IMR-90 (cell line): Measurements from ENCODE around the gene MAP2K5. TPM values are rescaled to one million over a fixed set of nuclear protein-coding genes. Genes with fewer than 3 reads are reported as not detected.

ENCODE experiments used
- ATAC-seq: fragments of 200-7000 bp; cut with Tn5 transposase; 2 replicates; pipeline ENCODE4 v1.9.1; 2020; ENCODE audit warnings: low read depth, mild to moderate bottlenecking, moderate library complexity
- BruUV-seq: library from RNA; stranded (reverse); fragments of 400-500 nt; replicated peaks from 2 replicates; lab custom pipeline; 2021; lab: Mats Ljungman, UMichigan
- CTCF ChIA-PET: fragments of 300-600 bp; formaldehyde crosslinking; extraction: SDS; loops from one replicate; lab custom pipeline; 2021; ENCODE audit warnings: antibody characterized with exemption; lab: Yijun Ruan, JAX
- POLR2A ChIA-PET: fragments of 300-600 bp; sonication (Branson Sonifier 250); formaldehyde crosslinking; loops from one replicate; lab custom pipeline; 2022; ENCODE audit warnings: antibody characterized with exemption; ENCODE audit not compliant: unreplicated experiment; lab: Charles Lee
- DNase-seq: peaks from one replicate; pipeline ENCODE4 v3.0.0; 2013
- H2AFZ ChIP-seq: replicated peaks from 2 replicates; pipeline ENCODE3; 2013; ENCODE audit warnings: low read length, mild to moderate bottlenecking; ENCODE audit not compliant: poor library complexity
- H2AK5ac ChIP-seq: 2 replicates; pipeline ENCODE4 v1.6.1; 2013; ENCODE audit warnings: low read depth, low read length, inconsistent platforms
- H2AK9ac ChIP-seq: replicated peaks from 2 replicates; pipeline ENCODE3; 2013; ENCODE audit warnings: mild to moderate bottlenecking, low read depth, low read length, moderate library complexity; ENCODE audit not compliant: poor library complexity
- H2BK120ac ChIP-seq: 2 replicates; pipeline ENCODE4 v1.6.1; 2013; ENCODE audit warnings: low read depth, low read length, inconsistent platforms
- H2BK15ac ChIP-seq: 3 replicates; pipeline ENCODE4 v1.6.1; 2013; ENCODE audit warnings: low read depth, low read length, inconsistent platforms
- H2BK20ac ChIP-seq: 2 replicates; pipeline ENCODE4 v1.6.1; 2013; ENCODE audit warnings: low read depth, mild to moderate bottlenecking, inconsistent platforms, low read length, moderate library complexity
- H2BK5ac ChIP-seq: 2 replicates; pipeline ENCODE4 v1.6.1; 2013; ENCODE audit warnings: mild to moderate bottlenecking, low read depth, low read length, inconsistent platforms; ENCODE audit not compliant: poor library complexity, severe bottlenecking
- H3K14ac ChIP-seq: replicated peaks from 2 replicates; pipeline ENCODE4 v1.6.1; 2013; ENCODE audit warnings: low read depth, low read length, inconsistent platforms
- H3K18ac ChIP-seq: 2 replicates; pipeline ENCODE4 v1.6.1; 2013; ENCODE audit warnings: low read depth, low read length, control low read depth
- H3K23ac ChIP-seq: 2 replicates; pipeline ENCODE4 v1.6.1; 2013; ENCODE audit warnings: low read depth, low read length, inconsistent platforms
- H3K27ac ChIP-seq: 2 replicates; pipeline ENCODE4 v1.5.1; 2013; ENCODE audit warnings: mild to moderate bottlenecking, control low read depth, low read length; ENCODE audit not compliant: insufficient read depth
- H3K27me3 ChIP-seq: 2 replicates; pipeline ENCODE4 v1.6.1; 2013; ENCODE audit warnings: low read length; ENCODE audit not compliant: control insufficient read depth, insufficient read depth
- H3K36me3 ChIP-seq: 2 replicates; pipeline ENCODE4 v1.6.1; 2013; ENCODE audit warnings: low read length, mixed read lengths; ENCODE audit not compliant: control insufficient read depth, insufficient read depth
- H3K4ac ChIP-seq: 2 replicates; pipeline ENCODE4 v1.6.1; 2013; ENCODE audit warnings: low read depth, low read length, inconsistent platforms
- H3K4me1 ChIP-seq: 2 replicates; pipeline ENCODE4 v1.6.1; 2013; ENCODE audit warnings: low read length, mixed read lengths; ENCODE audit not compliant: control insufficient read depth, insufficient read depth
- H3K4me2 ChIP-seq: 2 replicates; pipeline ENCODE4 v1.6.1; 2013; ENCODE audit warnings: low read depth, mild to moderate bottlenecking, control low read depth, low read length, moderate library complexity
- H3K4me3 ChIP-seq: 2 replicates; pipeline ENCODE4 v1.5.1; 2013; ENCODE audit warnings: low read depth, mild to moderate bottlenecking, control low read depth, low read length, moderate library complexity; ENCODE audit not compliant: insufficient read depth
- H3K56ac ChIP-seq: 2 replicates; pipeline ENCODE4 v1.6.1; 2013; ENCODE audit warnings: low read length, inconsistent platforms; ENCODE audit not compliant: insufficient read depth; ENCODE audit errors: extremely low read depth
- H3K79me1 ChIP-seq, 2 experiments: 2 replicates each; pipeline ENCODE4 v1.6.1; 2013; ENCODE audit warnings: low read length in 2 of 2, inconsistent platforms in 1 of 2, low read depth in 1 of 2
- H3K9ac ChIP-seq: 2 replicates; pipeline ENCODE4 v1.6.1; 2013; ENCODE audit warnings: low read depth, low read length, control low read depth
- H3K9me1 ChIP-seq: 2 replicates; pipeline ENCODE4 v1.6.1; 2013; ENCODE audit warnings: low read length, inconsistent platforms; ENCODE audit not compliant: insufficient read depth
- H3K9me3 ChIP-seq: 2 replicates; pipeline ENCODE4 v1.6.1; 2013; ENCODE audit warnings: low read length; ENCODE audit not compliant: control insufficient read depth, insufficient read depth
- H4K20me1 ChIP-seq: 2 replicates; pipeline ENCODE4 v1.6.1; 2013; ENCODE audit warnings: low read length, inconsistent platforms; ENCODE audit not compliant: insufficient read depth
- H4K5ac ChIP-seq: 2 replicates; pipeline ENCODE4 v1.6.1; 2013; ENCODE audit warnings: mild to moderate bottlenecking, low read depth, low read length, control low read depth
- H4K8ac ChIP-seq, 2 experiments: 2 replicates each; pipeline ENCODE4 v1.6.1; 2013; ENCODE audit warnings: low read depth in 2 of 2, low read length in 2 of 2, control low read depth in 1 of 2, inconsistent platforms in 1 of 2
- H4K91ac ChIP-seq: 2 replicates; pipeline ENCODE4 v1.6.1; 2013; ENCODE audit warnings: low read depth, low read length, inconsistent platforms; ENCODE audit not compliant: insufficient read depth
- BHLHE40 ChIP-seq: fragments of 150-350 bp; IDR thresholded peaks from 2 replicates; pipeline ENCODE4 v1.6.1; 2016; ENCODE audit warnings: mild to moderate bottlenecking, low read depth, low read length
- CEBPB ChIP-seq: IDR thresholded peaks from 2 replicates; pipeline ENCODE4 v1.6.1; 2012; ENCODE audit warnings: low read depth, low read length, improper control_type of control experiment
- CHD1 ChIP-seq: IDR thresholded peaks from 2 replicates; pipeline ENCODE4 v1.6.1; 2012; ENCODE audit warnings: low read depth, low read length, improper control_type of control experiment
- CTCF ChIP-seq: conservative IDR thresholded peaks from 2 replicates; pipeline ENCODE4 v1.5.1; 2012; ENCODE audit warnings: mild to moderate bottlenecking, low read depth, low read length, improper control_type of control experiment
- ELK1 ChIP-seq: fragments of 150-350 bp; IDR thresholded peaks from 2 replicates; pipeline ENCODE4 v1.6.1; 2016; ENCODE audit warnings: low read depth, mild to moderate bottlenecking, low read length, moderate library complexity, borderline replicate concordance
- FOS ChIP-seq: fragments of 150-350 bp; IDR thresholded peaks from 2 replicates; pipeline ENCODE4 v1.6.1; 2016; ENCODE audit warnings: low read depth, low read length
- MAFK ChIP-seq: IDR thresholded peaks from 2 replicates; pipeline ENCODE4 v1.6.1; 2012; ENCODE audit warnings: low read depth, low read length, improper control_type of control experiment
- MAZ ChIP-seq: IDR thresholded peaks from 2 replicates; pipeline ENCODE4 v1.6.1; 2012; ENCODE audit warnings: low read depth, mild to moderate bottlenecking, low read length, improper control_type of control experiment, moderate library complexity, borderline replicate concordance
- MXI1 ChIP-seq: IDR thresholded peaks from 2 replicates; pipeline ENCODE4 v1.6.1; 2012; ENCODE audit warnings: low read depth, mild to moderate bottlenecking, low read length, moderate library complexity, borderline replicate concordance
- NFE2L2 ChIP-seq: fragments of 150-350 bp; IDR thresholded peaks from 2 replicates; pipeline ENCODE4 v1.6.1; 2016; ENCODE audit warnings: low read depth, mild to moderate bottlenecking, low read length
- POLR2A ChIP-seq: IDR thresholded peaks from 2 replicates; pipeline ENCODE4 v1.6.1; 2012; ENCODE audit warnings: mild to moderate bottlenecking, low read depth, low read length
- RAD21 ChIP-seq: IDR thresholded peaks from 2 replicates; pipeline ENCODE4 v1.6.1; 2012; ENCODE audit warnings: low read length, improper control_type of control experiment
- RCOR1 ChIP-seq: IDR thresholded peaks from 2 replicates; pipeline ENCODE4 v1.6.1; 2012; ENCODE audit warnings: mild to moderate bottlenecking, low read length, improper control_type of control experiment; ENCODE audit not compliant: insufficient replicate concordance
- RFX5 ChIP-seq: IDR thresholded peaks from 2 replicates; pipeline ENCODE4 v1.8.0; 2012; ENCODE audit warnings: low read depth, mild to moderate bottlenecking, low read length, moderate library complexity
- SMC3 ChIP-seq: fragments of 150-350 bp; IDR thresholded peaks from 2 replicates; pipeline ENCODE4 v1.6.1; 2016; ENCODE audit warnings: low read depth, mild to moderate bottlenecking, antibody characterized with exemption, low read length, moderate library complexity
- WGBS, 2 experiments: methylation state at CpG; one replicate each; pipeline versions ENCODE4 v1.1.5 to v1.1.7; 2013; ENCODE audit warnings: missing lambda C conversion rate in 2 of 2; ENCODE audit not compliant: insufficient read length in 1 of 2; ENCODE audit errors: extremely low coverage in 2 of 2; 5-methylcytosine and 5-hydroxymethylcytosine counted together
- dilution Hi-C: fragments of 300-500 bp; cut with HindIII; formaldehyde crosslinking; loops from one replicate; pipeline ENCODE4 v1.14.3; 2018; ENCODE audit warnings: low sequenced_read_pairs; ENCODE audit not compliant: unreplicated experiment
- in situ Hi-C: fragments of 300-500 bp; cut with MboI; formaldehyde crosslinking; loops from 3 replicates; pipeline ENCODE4 v1.14.3; 2019; ENCODE audit warnings: low sequenced_read_pairs, inconsistent platforms, mixed read lengths
- intact Hi-C: fragments of 100-400 bp; cut with micrococcal nuclease; formaldehyde crosslinking; loops from 2 replicates; pipeline ENCODE4 v1.10.0; 2022
- polyA plus RNA-seq, 3 experiments: library from polyadenylated mRNA; depleted of rRNA; stranded (reverse); fragments of >200 nt; gene quantifications; 2 replicates each; pipeline ENCODE4 v1.2.3, GENCODE V29; 2012; ENCODE audit warnings: low replicate concordance in 1 of 3
- total RNA-seq: library from RNA; depleted of rRNA; stranded (reverse); fragments of >200 nt; gene quantifications from 2 replicates; pipeline ENCODE4 v1.2.3, GENCODE V29; 2012
- TF ChIP-seq, protein P1 (sequence below): fragments of 150-350 bp; IDR thresholded peaks from 2 replicates; pipeline ENCODE4 v1.6.1; 2017; ENCODE audit warnings: mild to moderate bottlenecking, antibody characterized with exemption, low read length, low read depth

Gene MAP2K5
- total and polyA plus RNA-seq, 2 of the 4 experiments (the other 2 are of a cell fraction), result 1.6 to 6.1 TPM

DNA sequence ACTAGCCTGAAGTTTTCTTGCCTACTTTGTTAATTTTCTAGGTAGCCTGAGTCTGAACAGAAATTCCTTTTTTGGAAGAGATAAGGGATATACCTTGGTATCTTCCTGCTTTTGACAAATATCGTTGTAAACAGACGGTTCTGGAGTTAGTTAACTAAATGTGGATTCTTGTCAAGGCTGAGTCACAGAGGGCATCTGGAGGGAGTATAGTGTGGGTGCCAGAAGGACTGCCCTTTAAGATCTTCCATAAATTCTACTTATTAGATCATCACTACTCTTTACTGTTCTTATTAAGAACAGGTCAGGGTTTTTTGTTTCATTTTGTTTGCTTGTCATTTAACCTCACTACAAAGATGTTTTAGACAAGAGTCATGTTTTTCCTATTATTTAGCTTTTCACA is 157.5 kb downstream of the MAP2K5 start:
- Histone ChIP-seq H3K9ac (no peak overlapping the region), H4K8ac (no peak overlapping the region), H3K4me3 (no peak overlapping the region), H3K4me1 (no peaks in the 10 kb centered on the region), H2BK15ac (no peak overlapping the region), H4K20me1 (no peaks in the 10 kb centered on the region), H3K18ac (no peak overlapping the region), H3K27me3 (no peaks in the 10 kb centered on the region), H3K79me1 (no peaks in the 10 kb centered on the region), H3K4me2 (no peak overlapping the region), H3K9me1 (no peaks in the 10 kb centered on the region), H2AK5ac (no peak overlapping the region), H4K91ac (no peak overlapping the region), H3K56ac (no peak overlapping the region), H3K14ac (no peak overlapping the region), H3K23ac (no peak overlapping the region), H3K4ac (no peak overlapping the region), H2AK9ac (no peak overlapping the region), H3K9me3 (peaks cover 5% of the 10 kb centered on the region; the same call in 1 of the 2 replicates), H2BK5ac (no peak overlapping the region), H2BK20ac (no peak overlapping the region), H3K36me3 (0 out of 2 replicates have a peak, but pooled peaks cover 1% of the 10 kb centered on the region), H2AFZ (no peak overlapping the region), H2BK120ac (no peak overlapping the region), H4K5ac (no peak overlapping the region), H3K27ac (no peak overlapping the region)
- in situ Hi-C loops, result no loop called here
- ChIA-PET CTCF (no interaction called here), POLR2A (no interaction called here)
- TF ChIP-seq RAD21 (no peak), SMC3 (no peak), BHLHE40 (no peak), CHD1 (no peak), MXI1 (no peak), NFE2L2 (no peak), MAZ (no peak), RFX5 (no peak), MAFK (no peak), RCOR1 (no peak), POLR2A (no peak), CTCF (no peak), CEBPB (no peak), FOS (no peak), ELK1 (no peak)
- TF ChIP-seq, protein P1, sequence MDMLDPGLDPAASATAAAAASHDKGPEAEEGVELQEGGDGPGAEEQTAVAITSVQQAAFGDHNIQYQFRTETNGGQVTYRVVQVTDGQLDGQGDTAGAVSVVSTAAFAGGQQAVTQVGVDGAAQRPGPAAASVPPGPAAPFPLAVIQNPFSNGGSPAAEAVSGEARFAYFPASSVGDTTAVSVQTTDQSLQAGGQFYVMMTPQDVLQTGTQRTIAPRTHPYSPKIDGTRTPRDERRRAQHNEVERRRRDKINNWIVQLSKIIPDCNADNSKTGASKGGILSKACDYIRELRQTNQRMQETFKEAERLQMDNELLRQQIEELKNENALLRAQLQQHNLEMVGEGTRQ, result no peak
- no peak for ATAC-seq
- no CpG with 5 or more reads among the region's 2 CpGs for WGBS, 2 experiments
- no peak for DNase-seq
- no TSS peak for BruUV-seq
- intact Hi-C loops, result no loop called here
- dilution Hi-C loops, result no loop called here
